Choroid plexus epithelial cell (primary cell): ENCODE measurements around the gene LRRC43.

Experiments used
- DNase-seq: peaks from one replicate; pipeline ENCODE4 v3.0.0-alpha.2; 2010; ENCODE audit warnings: low read depth
- H3K4me3 ChIP-seq: 2 replicates; pipeline ENCODE4 v1.5.1; 2011; ENCODE audit warnings: low read depth, mild to moderate bottlenecking, control low read depth, low read length, moderate library complexity
- TF ChIP-seq, protein P1 (sequence below): conservative IDR thresholded peaks from 2 replicates; pipeline ENCODE4 v1.5.1; 2011; ENCODE audit warnings: low read depth, mild to moderate bottlenecking, control low read depth, inconsistent platforms, low read length, moderate library complexity

LRRC43 gene

DNA sequence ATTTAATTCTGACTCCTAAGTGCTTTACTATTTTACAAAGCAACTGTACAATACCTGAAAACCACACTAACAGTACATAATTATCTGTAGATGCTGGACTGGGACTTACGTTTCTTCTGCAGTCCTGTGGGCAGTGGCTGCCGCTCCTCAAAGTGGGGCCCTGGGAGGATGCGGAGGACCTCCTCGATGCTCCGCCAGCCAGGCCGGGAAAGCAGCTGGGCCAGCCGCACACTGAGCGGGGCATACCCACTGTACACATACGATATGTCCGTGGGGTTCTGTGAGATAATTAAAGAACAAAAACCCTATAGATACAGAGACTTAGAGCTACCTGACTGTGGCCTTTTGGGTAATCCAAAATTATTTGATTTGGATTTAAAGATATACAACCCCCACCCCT is 49.8 kb downstream of the LRRC43 start:
- TF ChIP-seq, protein P1, sequence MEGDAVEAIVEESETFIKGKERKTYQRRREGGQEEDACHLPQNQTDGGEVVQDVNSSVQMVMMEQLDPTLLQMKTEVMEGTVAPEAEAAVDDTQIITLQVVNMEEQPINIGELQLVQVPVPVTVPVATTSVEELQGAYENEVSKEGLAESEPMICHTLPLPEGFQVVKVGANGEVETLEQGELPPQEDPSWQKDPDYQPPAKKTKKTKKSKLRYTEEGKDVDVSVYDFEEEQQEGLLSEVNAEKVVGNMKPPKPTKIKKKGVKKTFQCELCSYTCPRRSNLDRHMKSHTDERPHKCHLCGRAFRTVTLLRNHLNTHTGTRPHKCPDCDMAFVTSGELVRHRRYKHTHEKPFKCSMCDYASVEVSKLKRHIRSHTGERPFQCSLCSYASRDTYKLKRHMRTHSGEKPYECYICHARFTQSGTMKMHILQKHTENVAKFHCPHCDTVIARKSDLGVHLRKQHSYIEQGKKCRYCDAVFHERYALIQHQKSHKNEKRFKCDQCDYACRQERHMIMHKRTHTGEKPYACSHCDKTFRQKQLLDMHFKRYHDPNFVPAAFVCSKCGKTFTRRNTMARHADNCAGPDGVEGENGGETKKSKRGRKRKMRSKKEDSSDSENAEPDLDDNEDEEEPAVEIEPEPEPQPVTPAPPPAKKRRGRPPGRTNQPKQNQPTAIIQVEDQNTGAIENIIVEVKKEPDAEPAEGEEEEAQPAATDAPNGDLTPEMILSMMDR = no peak
- no peak for DNase-seq

DNA sequence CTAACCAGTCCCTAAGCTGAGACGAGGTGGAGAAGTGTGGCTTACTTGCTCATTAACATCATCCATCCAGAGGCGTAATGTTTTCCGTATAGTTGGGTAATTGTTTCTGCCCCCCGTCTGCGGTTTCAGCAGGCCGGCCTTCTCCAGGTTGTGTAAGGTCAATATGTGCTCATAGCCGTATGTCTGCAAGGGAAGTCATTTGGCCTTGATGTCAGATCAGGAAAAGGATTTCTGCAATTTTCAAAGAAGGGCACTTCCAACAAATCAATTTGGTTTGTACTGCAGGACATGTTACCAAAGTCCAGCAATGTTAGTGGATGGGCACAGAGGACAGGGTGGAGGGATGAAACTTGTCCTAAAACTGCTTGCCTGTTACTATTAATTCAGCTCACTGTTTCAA is 52.8 kb downstream of the LRRC43 start:
- DNase-seq = no peak
- H3K4me3 ChIP-seq = no peak overlapping the region
- TF ChIP-seq, protein P1 = no peak

More for the DNA sequence above, 49.8 kb downstream of the LRRC43 start:
- no peak overlapping the region for H3K4me3 ChIP-seq

DNA sequence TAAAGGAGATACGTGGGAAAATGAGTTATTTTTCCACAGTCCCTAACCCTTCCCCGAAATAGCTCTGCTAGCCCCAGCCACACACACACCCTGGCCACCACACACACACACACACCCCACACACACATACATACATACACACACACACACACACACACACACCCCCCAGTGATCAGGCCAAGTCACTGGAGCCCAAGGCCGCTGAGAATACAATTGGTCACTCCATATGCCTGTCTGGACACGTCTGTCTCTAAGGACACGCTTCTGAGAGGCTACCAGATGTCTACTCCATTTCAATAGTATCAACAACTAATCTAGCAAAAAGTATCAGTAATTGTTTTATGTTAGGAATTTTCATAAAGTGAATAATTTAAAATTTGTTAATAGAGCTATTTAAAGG is 55.9 kb downstream of the LRRC43 start:
- no peak overlapping the region for H3K4me3 ChIP-seq
- TF ChIP-seq, protein P1 = no peak
- no peak for DNase-seq

DNA sequence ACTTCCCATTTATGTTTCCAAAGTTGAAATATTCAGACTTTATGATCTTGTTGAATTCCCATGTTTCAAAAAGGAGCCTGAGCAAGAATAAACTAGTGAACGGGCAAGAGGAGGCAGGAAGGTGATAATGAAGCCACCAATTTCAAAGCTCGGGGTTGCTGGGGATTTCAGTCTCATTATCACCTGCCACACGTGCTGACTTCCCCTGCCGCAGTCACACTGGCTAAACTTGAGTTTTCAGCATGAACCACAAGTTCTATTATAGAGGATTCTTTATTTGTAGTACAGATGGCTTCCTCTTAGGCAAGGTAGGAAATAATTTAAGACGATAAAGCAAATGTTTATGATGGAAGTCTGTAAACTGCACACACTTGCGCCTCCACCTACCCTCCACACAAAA is 61.0 kb downstream of the LRRC43 start:
- DNase-seq = no peak
- TF ChIP-seq, protein P1 = no peak
- no peak overlapping the region for H3K4me3 ChIP-seq

DNA sequence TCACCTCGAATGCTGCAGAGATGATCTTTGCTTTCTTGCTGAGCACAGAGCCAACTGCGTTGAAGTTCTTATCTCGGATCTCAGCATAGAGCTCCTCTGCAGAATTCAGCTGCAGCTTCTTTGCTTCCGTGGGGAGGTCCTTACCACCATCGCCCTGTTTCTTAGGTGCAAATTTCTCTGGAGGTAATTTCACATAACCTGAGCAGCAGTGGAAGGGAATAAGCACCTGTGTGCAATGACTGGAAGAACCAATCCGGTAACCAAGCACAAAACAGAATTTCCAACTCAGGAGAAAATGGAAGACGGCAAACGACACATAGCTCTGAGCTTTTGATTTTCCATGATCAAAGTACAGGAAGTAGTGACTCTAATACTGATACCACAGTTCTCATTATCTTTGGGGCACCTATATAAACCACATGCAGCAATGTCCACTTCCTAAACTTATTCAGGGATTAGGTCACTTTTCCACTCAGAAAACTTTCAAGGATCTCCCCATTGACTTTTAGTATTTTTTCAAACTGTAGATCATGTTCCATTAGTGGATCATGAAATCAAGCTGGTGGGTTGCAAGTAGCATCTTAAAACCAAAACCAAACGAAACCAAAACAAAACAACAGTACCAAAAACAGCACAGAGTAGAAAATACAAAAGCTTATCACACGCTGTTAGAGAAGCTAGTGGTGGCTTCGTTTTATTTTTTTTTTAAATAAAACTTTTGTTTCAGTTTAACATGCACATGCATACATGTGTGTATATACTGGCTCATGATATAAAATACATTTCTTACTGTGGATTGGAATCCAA is 61.8 kb downstream of the LRRC43 start:
- TF ChIP-seq, protein P1 = no peak
- DNase-seq = no peak
- no peak overlapping the region for H3K4me3 ChIP-seq

DNA sequence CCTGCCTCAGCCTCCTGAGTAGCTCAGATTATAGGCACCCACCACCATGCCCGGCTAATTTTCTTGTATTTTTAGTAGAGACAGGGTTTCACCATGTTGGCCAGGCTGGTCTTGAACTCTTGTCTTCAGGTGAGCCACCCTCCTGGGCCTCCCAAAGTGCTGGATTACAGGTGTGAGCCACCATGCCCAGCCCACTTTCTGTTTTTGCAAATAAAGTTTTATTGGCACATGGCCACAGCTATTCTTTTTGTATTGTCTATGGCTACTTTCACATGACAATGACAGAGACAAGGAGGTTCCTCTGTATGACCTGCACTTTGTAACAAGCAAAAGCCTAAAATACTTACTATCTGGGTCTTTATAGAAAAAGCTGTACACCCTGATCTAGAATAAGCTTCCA is 62.6 kb downstream of the LRRC43 start:
- H3K4me3 ChIP-seq = no peak overlapping the region
- DNase-seq = no peak
- TF ChIP-seq, protein P1 = no peak

DNA sequence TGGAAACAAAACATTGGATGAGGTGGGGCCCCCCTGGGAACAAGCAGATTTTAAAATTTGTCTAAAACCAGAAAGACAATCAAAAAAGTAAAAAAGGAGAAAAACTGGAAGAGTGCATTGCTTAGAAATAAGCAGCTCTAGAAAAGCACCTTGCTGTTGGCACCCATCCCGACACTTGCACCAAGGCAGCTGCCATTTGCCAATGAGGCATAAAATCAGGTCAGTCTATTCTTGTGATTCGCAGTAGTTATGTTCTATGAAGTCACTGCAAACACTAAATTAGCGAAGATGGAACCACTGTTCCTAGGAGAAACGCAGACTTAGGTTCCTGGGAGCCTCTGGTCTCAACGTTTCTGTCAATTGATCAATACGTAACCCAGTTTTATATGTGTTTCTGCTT is 67.1 kb downstream of the LRRC43 start:
- no peak overlapping the region for H3K4me3 ChIP-seq
- TF ChIP-seq, protein P1 = no peak
- DNase-seq = no peak
